ENCODE measurements around the gene POLG2.

GRCh38 chr17:64448665-64449512 is 48.0 kb downstream of the POLG2 start, which contains the start of gene MILR1:
- TF ChIP-seq CTCF (IDR thresholded peaks at IDR 0.05) (no peak), POLR2A (IDR thresholded peaks at IDR 0.05) (no peak)

Data from testis (tissue), 2 donors.